IMR-90 (cell line): ENCODE data around the gene ANAPC7. TPM values are rescaled to one million over a fixed set of nuclear protein-coding genes. Genes with fewer than 3 reads are reported as not detected.

ENCODE experiments used
- ATAC-seq: fragments of 200-7000 bp; cut with Tn5 transposase; 2 replicates; pipeline ENCODE4 v1.9.1; 2020; ENCODE audit warnings: low read depth, mild to moderate bottlenecking, moderate library complexity
- BruUV-seq: library from RNA; stranded (reverse); fragments of 400-500 nt; replicated peaks from 2 replicates; lab custom pipeline; 2021; lab: Mats Ljungman, UMichigan
- CTCF ChIA-PET: fragments of 300-600 bp; formaldehyde crosslinking; extraction: SDS; loops from one replicate; lab custom pipeline; 2021; ENCODE audit warnings: antibody characterized with exemption; lab: Yijun Ruan, JAX
- POLR2A ChIA-PET: fragments of 300-600 bp; sonication (Branson Sonifier 250); formaldehyde crosslinking; loops from one replicate; lab custom pipeline; 2022; ENCODE audit warnings: antibody characterized with exemption; ENCODE audit not compliant: unreplicated experiment; lab: Charles Lee
- DNase-seq: peaks from one replicate; pipeline ENCODE4 v3.0.0; 2013
- H2AFZ ChIP-seq: replicated peaks from 2 replicates; pipeline ENCODE3; 2013; ENCODE audit warnings: low read length, mild to moderate bottlenecking; ENCODE audit not compliant: poor library complexity
- H2AK5ac ChIP-seq: 2 replicates; pipeline ENCODE4 v1.6.1; 2013; ENCODE audit warnings: low read depth, low read length, inconsistent platforms
- H2AK9ac ChIP-seq: replicated peaks from 2 replicates; pipeline ENCODE3; 2013; ENCODE audit warnings: mild to moderate bottlenecking, low read depth, low read length, moderate library complexity; ENCODE audit not compliant: poor library complexity
- H2BK120ac ChIP-seq: 2 replicates; pipeline ENCODE4 v1.6.1; 2013; ENCODE audit warnings: low read depth, low read length, inconsistent platforms
- H2BK15ac ChIP-seq: 3 replicates; pipeline ENCODE4 v1.6.1; 2013; ENCODE audit warnings: low read depth, low read length, inconsistent platforms
- H2BK20ac ChIP-seq: 2 replicates; pipeline ENCODE4 v1.6.1; 2013; ENCODE audit warnings: low read depth, mild to moderate bottlenecking, inconsistent platforms, low read length, moderate library complexity
- H2BK5ac ChIP-seq: 2 replicates; pipeline ENCODE4 v1.6.1; 2013; ENCODE audit warnings: mild to moderate bottlenecking, low read depth, low read length, inconsistent platforms; ENCODE audit not compliant: poor library complexity, severe bottlenecking
- H3K14ac ChIP-seq: replicated peaks from 2 replicates; pipeline ENCODE4 v1.6.1; 2013; ENCODE audit warnings: low read depth, low read length, inconsistent platforms
- H3K18ac ChIP-seq: 2 replicates; pipeline ENCODE4 v1.6.1; 2013; ENCODE audit warnings: low read depth, low read length, control low read depth
- H3K23ac ChIP-seq: 2 replicates; pipeline ENCODE4 v1.6.1; 2013; ENCODE audit warnings: low read depth, low read length, inconsistent platforms
- H3K27ac ChIP-seq: 2 replicates; pipeline ENCODE4 v1.5.1; 2013; ENCODE audit warnings: mild to moderate bottlenecking, control low read depth, low read length; ENCODE audit not compliant: insufficient read depth
- H3K27me3 ChIP-seq: 2 replicates; pipeline ENCODE4 v1.6.1; 2013; ENCODE audit warnings: low read length; ENCODE audit not compliant: control insufficient read depth, insufficient read depth
- H3K36me3 ChIP-seq: 2 replicates; pipeline ENCODE4 v1.6.1; 2013; ENCODE audit warnings: low read length, mixed read lengths; ENCODE audit not compliant: control insufficient read depth, insufficient read depth
- H3K4ac ChIP-seq: 2 replicates; pipeline ENCODE4 v1.6.1; 2013; ENCODE audit warnings: low read depth, low read length, inconsistent platforms
- H3K4me1 ChIP-seq: 2 replicates; pipeline ENCODE4 v1.6.1; 2013; ENCODE audit warnings: low read length, mixed read lengths; ENCODE audit not compliant: control insufficient read depth, insufficient read depth
- H3K4me2 ChIP-seq: 2 replicates; pipeline ENCODE4 v1.6.1; 2013; ENCODE audit warnings: low read depth, mild to moderate bottlenecking, control low read depth, low read length, moderate library complexity
- H3K4me3 ChIP-seq: 2 replicates; pipeline ENCODE4 v1.5.1; 2013; ENCODE audit warnings: low read depth, mild to moderate bottlenecking, control low read depth, low read length, moderate library complexity; ENCODE audit not compliant: insufficient read depth
- H3K56ac ChIP-seq: 2 replicates; pipeline ENCODE4 v1.6.1; 2013; ENCODE audit warnings: low read length, inconsistent platforms; ENCODE audit not compliant: insufficient read depth; ENCODE audit errors: extremely low read depth
- H3K79me1 ChIP-seq, 2 experiments: 2 replicates each; pipeline ENCODE4 v1.6.1; 2013; ENCODE audit warnings: low read length in 2 of 2, inconsistent platforms in 1 of 2, low read depth in 1 of 2
- H3K9ac ChIP-seq: 2 replicates; pipeline ENCODE4 v1.6.1; 2013; ENCODE audit warnings: low read depth, low read length, control low read depth
- H3K9me1 ChIP-seq: 2 replicates; pipeline ENCODE4 v1.6.1; 2013; ENCODE audit warnings: low read length, inconsistent platforms; ENCODE audit not compliant: insufficient read depth
- H3K9me3 ChIP-seq: 2 replicates; pipeline ENCODE4 v1.6.1; 2013; ENCODE audit warnings: low read length; ENCODE audit not compliant: control insufficient read depth, insufficient read depth
- H4K20me1 ChIP-seq: 2 replicates; pipeline ENCODE4 v1.6.1; 2013; ENCODE audit warnings: low read length, inconsistent platforms; ENCODE audit not compliant: insufficient read depth
- H4K5ac ChIP-seq: 2 replicates; pipeline ENCODE4 v1.6.1; 2013; ENCODE audit warnings: mild to moderate bottlenecking, low read depth, low read length, control low read depth
- H4K8ac ChIP-seq, 2 experiments: 2 replicates each; pipeline ENCODE4 v1.6.1; 2013; ENCODE audit warnings: low read depth in 2 of 2, low read length in 2 of 2, control low read depth in 1 of 2, inconsistent platforms in 1 of 2
- H4K91ac ChIP-seq: 2 replicates; pipeline ENCODE4 v1.6.1; 2013; ENCODE audit warnings: low read depth, low read length, inconsistent platforms; ENCODE audit not compliant: insufficient read depth
- CEBPB ChIP-seq: IDR thresholded peaks from 2 replicates; pipeline ENCODE4 v1.6.1; 2012; ENCODE audit warnings: low read depth, low read length, improper control_type of control experiment
- ELK1 ChIP-seq: fragments of 150-350 bp; IDR thresholded peaks from 2 replicates; pipeline ENCODE4 v1.6.1; 2016; ENCODE audit warnings: low read depth, mild to moderate bottlenecking, low read length, moderate library complexity, borderline replicate concordance
- MXI1 ChIP-seq: IDR thresholded peaks from 2 replicates; pipeline ENCODE4 v1.6.1; 2012; ENCODE audit warnings: low read depth, mild to moderate bottlenecking, low read length, moderate library complexity, borderline replicate concordance
- NFE2L2 ChIP-seq: fragments of 150-350 bp; IDR thresholded peaks from 2 replicates; pipeline ENCODE4 v1.6.1; 2016; ENCODE audit warnings: low read depth, mild to moderate bottlenecking, low read length
- POLR2A ChIP-seq: IDR thresholded peaks from 2 replicates; pipeline ENCODE4 v1.6.1; 2012; ENCODE audit warnings: mild to moderate bottlenecking, low read depth, low read length
- RAD21 ChIP-seq: IDR thresholded peaks from 2 replicates; pipeline ENCODE4 v1.6.1; 2012; ENCODE audit warnings: low read length, improper control_type of control experiment
- RFX5 ChIP-seq: IDR thresholded peaks from 2 replicates; pipeline ENCODE4 v1.8.0; 2012; ENCODE audit warnings: low read depth, mild to moderate bottlenecking, low read length, moderate library complexity
- WGBS, 2 experiments: methylation state at CpG; one replicate each; pipeline versions ENCODE4 v1.1.5 to v1.1.7; 2013; ENCODE audit warnings: missing lambda C conversion rate in 2 of 2; ENCODE audit not compliant: insufficient read length in 1 of 2; ENCODE audit errors: extremely low coverage in 2 of 2; 5-methylcytosine and 5-hydroxymethylcytosine counted together
- dilution Hi-C: fragments of 300-500 bp; cut with HindIII; formaldehyde crosslinking; loops from one replicate; pipeline ENCODE4 v1.14.3; 2018; ENCODE audit warnings: low sequenced_read_pairs; ENCODE audit not compliant: unreplicated experiment
- in situ Hi-C: fragments of 300-500 bp; cut with MboI; formaldehyde crosslinking; loops from 3 replicates; pipeline ENCODE4 v1.14.3; 2019; ENCODE audit warnings: low sequenced_read_pairs, inconsistent platforms, mixed read lengths
- intact Hi-C: fragments of 100-400 bp; cut with micrococcal nuclease; formaldehyde crosslinking; loops from 2 replicates; pipeline ENCODE4 v1.10.0; 2022
- polyA plus RNA-seq, 3 experiments: library from polyadenylated mRNA; depleted of rRNA; stranded (reverse); fragments of >200 nt; gene quantifications; 2 replicates each; pipeline ENCODE4 v1.2.3, GENCODE V29; 2012; ENCODE audit warnings: low replicate concordance in 1 of 3
- total RNA-seq: library from RNA; depleted of rRNA; stranded (reverse); fragments of >200 nt; gene quantifications from 2 replicates; pipeline ENCODE4 v1.2.3, GENCODE V29; 2012
- TF ChIP-seq, protein P1 (sequence below): conservative IDR thresholded peaks from 2 replicates; pipeline ENCODE4 v1.5.1; 2012; ENCODE audit warnings: mild to moderate bottlenecking, low read depth, low read length, improper control_type of control experiment

ANAPC7 gene
- total and polyA plus RNA-seq, 2 of the 4 experiments (the other 2 are of a cell fraction) = 46.4 to 57.9 TPM

GRCh38 chr12:110365489-110366320, 37.8 kb downstream of the ANAPC7 start:
- Histone ChIP-seq H2AK5ac (peak overlapping the region; percentile 0), H3K56ac (no peak overlapping the region), H4K8ac (peak overlapping the region in 1 of 2 experiments; percentile 17; a peak in 1 of 4 replicates), H2AFZ (no peak overlapping the region), H4K91ac (peak overlapping the region; percentile 32), H2BK15ac (no peak overlapping the region), H4K20me1 (no peaks in the 10 kb centered on the region), H3K14ac (no peak overlapping the region), H3K4ac (no peak overlapping the region), H3K9ac (no peak overlapping the region), H3K23ac (no peak overlapping the region), H2AK9ac (peak overlapping the region; percentile 12), H3K18ac (no peak overlapping the region), H3K9me1 (peaks cover 6% of the 10 kb centered on the region; the same call in 1 of the 2 replicates), H2BK120ac (no peak overlapping the region), H3K4me3 (no peak overlapping the region), H3K9me3 (no peaks in the 10 kb centered on the region), H3K4me1 (peaks cover 13% of the 10 kb centered on the region), H3K27me3 (no peaks in the 10 kb centered on the region), H3K4me2 (no peak overlapping the region), H3K27ac (no peak overlapping the region), H4K5ac (no peak overlapping the region), H2BK5ac (no peak overlapping the region), H3K79me1 (no peaks in the 10 kb centered on the region), H3K36me3 (peaks cover 4% of the 10 kb centered on the region), H2BK20ac (no peak overlapping the region)
- ATAC-seq (no peak), DNase-seq (no peak)
- ChIA-PET POLR2A (no interaction called here), CTCF (interaction anchor here (0.5 to 1.1 kb wide), 3 partner anchors 13 to 1700 kb away, joined by 3 to 7 read pairs (median 3); no protein-coding TSS in a partner anchor)
- BruUV-seq = no TSS peak
- no peak for TF ChIP-seq CEBPB
- TF ChIP-seq, protein P1, sequence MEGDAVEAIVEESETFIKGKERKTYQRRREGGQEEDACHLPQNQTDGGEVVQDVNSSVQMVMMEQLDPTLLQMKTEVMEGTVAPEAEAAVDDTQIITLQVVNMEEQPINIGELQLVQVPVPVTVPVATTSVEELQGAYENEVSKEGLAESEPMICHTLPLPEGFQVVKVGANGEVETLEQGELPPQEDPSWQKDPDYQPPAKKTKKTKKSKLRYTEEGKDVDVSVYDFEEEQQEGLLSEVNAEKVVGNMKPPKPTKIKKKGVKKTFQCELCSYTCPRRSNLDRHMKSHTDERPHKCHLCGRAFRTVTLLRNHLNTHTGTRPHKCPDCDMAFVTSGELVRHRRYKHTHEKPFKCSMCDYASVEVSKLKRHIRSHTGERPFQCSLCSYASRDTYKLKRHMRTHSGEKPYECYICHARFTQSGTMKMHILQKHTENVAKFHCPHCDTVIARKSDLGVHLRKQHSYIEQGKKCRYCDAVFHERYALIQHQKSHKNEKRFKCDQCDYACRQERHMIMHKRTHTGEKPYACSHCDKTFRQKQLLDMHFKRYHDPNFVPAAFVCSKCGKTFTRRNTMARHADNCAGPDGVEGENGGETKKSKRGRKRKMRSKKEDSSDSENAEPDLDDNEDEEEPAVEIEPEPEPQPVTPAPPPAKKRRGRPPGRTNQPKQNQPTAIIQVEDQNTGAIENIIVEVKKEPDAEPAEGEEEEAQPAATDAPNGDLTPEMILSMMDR = no peak
- no peak for TF ChIP-seq NFE2L2
- no peak for TF ChIP-seq ELK1
- TF ChIP-seq RAD21 = no peak
- no peak for TF ChIP-seq POLR2A
- no peak for TF ChIP-seq MXI1
- no peak for TF ChIP-seq RFX5
- in situ Hi-C loops (no loop called here), dilution Hi-C loops (no loop called here), intact Hi-C loops (no loop called here)
- no CpG with 5 or more reads among the region's 7 CpGs for WGBS, 2 experiments
